Astrocyte (in vitro differentiated cells and primary cell): ENCODE measurements around the gene PLA2G2F. TPM values are rescaled to one million over a fixed set of nuclear protein-coding genes. Genes with fewer than 3 reads are reported as not detected.

Source experiments
- DNase-seq: peaks from one replicate; pipeline ENCODE4 v3.0.0-alpha.2; 2010; ENCODE audit warnings: low read depth
- FAIRE-seq: peaks from 2 replicates; lab custom pipeline; 2011; peaks lifted over from hg19 to GRCh38; lab: Jason Lieb, UNC
- H2AFZ ChIP-seq: 2 replicates; pipeline ENCODE4 v1.6.0; 2012; ENCODE audit warnings: low read depth, low read length, inconsistent platforms
- H3K27ac ChIP-seq: 2 replicates; pipeline ENCODE4 v1.5.1; 2011; ENCODE audit warnings: low read depth, low read length, inconsistent platforms
- H3K27me3 ChIP-seq: 2 replicates; pipeline ENCODE4 v1.6.0; 2011; ENCODE audit warnings: low read length, inconsistent platforms; ENCODE audit not compliant: insufficient read depth
- H3K36me3 ChIP-seq: 2 replicates; pipeline ENCODE4 v1.5.1; 2011; ENCODE audit warnings: low read length, inconsistent platforms; ENCODE audit not compliant: insufficient read depth
- H3K4me1 ChIP-seq: 2 replicates; pipeline ENCODE4 v1.5.1; 2011; ENCODE audit warnings: low read length, inconsistent platforms; ENCODE audit not compliant: insufficient read depth
- H3K4me2 ChIP-seq: 2 replicates; pipeline ENCODE4 v1.6.0; 2012; ENCODE audit warnings: low read length, inconsistent platforms
- H3K4me3 ChIP-seq: 2 replicates; pipeline ENCODE4 v1.5.1; 2011; ENCODE audit warnings: low read depth, mild to moderate bottlenecking, low read length, inconsistent platforms; ENCODE audit not compliant: insufficient read depth
- H3K79me2 ChIP-seq: 2 replicates; pipeline ENCODE4 v1.6.0; 2012; ENCODE audit warnings: mild to moderate bottlenecking, low read length, inconsistent platforms; ENCODE audit not compliant: insufficient read depth
- H3K9ac ChIP-seq: 2 replicates; pipeline ENCODE4 v1.6.0; 2012; ENCODE audit warnings: mild to moderate bottlenecking, low read length, inconsistent platforms
- H3K9me3 ChIP-seq: 2 replicates; pipeline ENCODE4 v1.5.1; 2012; ENCODE audit warnings: low read depth, mild to moderate bottlenecking, low read length, inconsistent platforms; ENCODE audit not compliant: insufficient read depth
- H4K20me1 ChIP-seq: 2 replicates; pipeline ENCODE4 v1.6.0; 2012; ENCODE audit warnings: low read length, inconsistent platforms; ENCODE audit not compliant: insufficient read depth
- H3K27ac Mint-ChIP-seq: one replicate; pipeline ENCODE4 v1.8.0; 2021; ENCODE audit warnings: mild to moderate bottlenecking, mixed read lengths; ENCODE audit not compliant: unreplicated experiment
- H3K27me3 Mint-ChIP-seq: one replicate; pipeline ENCODE4 v1.8.0; 2021; ENCODE audit warnings: low read depth, mixed read lengths; ENCODE audit not compliant: unreplicated experiment
- H3K36me3 Mint-ChIP-seq: one replicate; pipeline ENCODE4 v1.8.0; 2021; ENCODE audit warnings: low read depth, mixed read lengths; ENCODE audit not compliant: unreplicated experiment
- H3K4me1 Mint-ChIP-seq: one replicate; pipeline ENCODE4 v1.8.0; 2021; ENCODE audit warnings: low read depth, mixed read lengths; ENCODE audit not compliant: unreplicated experiment
- H3K4me3 Mint-ChIP-seq: one replicate; pipeline ENCODE4 v1.8.0; 2021; ENCODE audit warnings: mild to moderate bottlenecking, moderate library complexity, mixed read lengths; ENCODE audit not compliant: unreplicated experiment
- H3K9me3 Mint-ChIP-seq: one replicate; pipeline ENCODE4 v1.8.0; 2021; ENCODE audit warnings: mild to moderate bottlenecking, mixed read lengths; ENCODE audit not compliant: unreplicated experiment
- EZH2 ChIP-seq: IDR thresholded peaks from 2 replicates; pipeline ENCODE4 v1.6.1; 2012; ENCODE audit warnings: mild to moderate bottlenecking, low read length, inconsistent platforms; ENCODE audit not compliant: insufficient read depth
- total RNA-seq: library from RNA; stranded (reverse); gene quantifications from 2 replicates; pipeline ENCODE4 v1.2.1, GENCODE V29; 2021
- TF ChIP-seq, protein P1 (sequence below): IDR thresholded peaks from 2 replicates; pipeline ENCODE4 v1.5.1; 2011; ENCODE audit warnings: low read depth, mild to moderate bottlenecking, inconsistent platforms, low read length, moderate library complexity; ENCODE audit not compliant: insufficient read depth

PLA2G2F gene
- total RNA-seq, 1 donor from 2014 or later: 0.23 TPM

DNA sequence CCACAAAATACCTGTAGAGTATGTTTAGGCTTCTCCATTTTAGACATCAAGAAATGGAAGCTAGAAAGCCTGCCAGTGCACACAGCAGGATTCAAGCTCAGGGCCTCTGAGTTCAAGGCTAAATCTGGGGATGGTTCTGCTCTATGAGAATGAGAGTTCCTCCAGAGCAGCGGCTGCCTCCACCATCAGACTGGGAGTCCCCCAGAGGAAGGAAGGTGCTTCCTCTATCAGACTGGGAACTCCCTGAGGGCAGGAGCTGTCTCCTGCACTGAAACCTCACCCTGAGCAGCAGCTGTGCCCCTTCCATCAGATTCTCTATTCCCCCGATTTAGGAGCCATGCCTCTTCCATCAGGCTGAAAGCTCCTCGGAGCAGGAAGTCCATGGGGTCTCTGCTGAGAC, 49.0 kb upstream of the PLA2G2F start:
- no peaks in the 10 kb centered on the region for H3K79me2 ChIP-seq
- H3K9me3 Mint-ChIP-seq: peaks cover 1% of the 10 kb centered on the region
- no peaks in the 10 kb centered on the region for H3K4me1 Mint-ChIP-seq
- no peak overlapping the region for H3K9ac ChIP-seq
- H2AFZ ChIP-seq: no peak overlapping the region
- no peak for TF ChIP-seq EZH2
- TF ChIP-seq, protein P1, sequence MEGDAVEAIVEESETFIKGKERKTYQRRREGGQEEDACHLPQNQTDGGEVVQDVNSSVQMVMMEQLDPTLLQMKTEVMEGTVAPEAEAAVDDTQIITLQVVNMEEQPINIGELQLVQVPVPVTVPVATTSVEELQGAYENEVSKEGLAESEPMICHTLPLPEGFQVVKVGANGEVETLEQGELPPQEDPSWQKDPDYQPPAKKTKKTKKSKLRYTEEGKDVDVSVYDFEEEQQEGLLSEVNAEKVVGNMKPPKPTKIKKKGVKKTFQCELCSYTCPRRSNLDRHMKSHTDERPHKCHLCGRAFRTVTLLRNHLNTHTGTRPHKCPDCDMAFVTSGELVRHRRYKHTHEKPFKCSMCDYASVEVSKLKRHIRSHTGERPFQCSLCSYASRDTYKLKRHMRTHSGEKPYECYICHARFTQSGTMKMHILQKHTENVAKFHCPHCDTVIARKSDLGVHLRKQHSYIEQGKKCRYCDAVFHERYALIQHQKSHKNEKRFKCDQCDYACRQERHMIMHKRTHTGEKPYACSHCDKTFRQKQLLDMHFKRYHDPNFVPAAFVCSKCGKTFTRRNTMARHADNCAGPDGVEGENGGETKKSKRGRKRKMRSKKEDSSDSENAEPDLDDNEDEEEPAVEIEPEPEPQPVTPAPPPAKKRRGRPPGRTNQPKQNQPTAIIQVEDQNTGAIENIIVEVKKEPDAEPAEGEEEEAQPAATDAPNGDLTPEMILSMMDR: no peak
- no peak overlapping the region for H3K4me3 ChIP-seq
- no peak overlapping the region for H3K4me3 Mint-ChIP-seq
- H3K9me3 ChIP-seq: no peaks in the 10 kb centered on the region
- no peak for DNase-seq
- H4K20me1 ChIP-seq: no peaks in the 10 kb centered on the region
- no peak for FAIRE-seq
- H3K27ac ChIP-seq: no peak overlapping the region
- H3K4me2 ChIP-seq: no peak overlapping the region
- H3K36me3 ChIP-seq: no peaks in the 10 kb centered on the region
- H3K36me3 Mint-ChIP-seq: no peaks in the 10 kb centered on the region
- no peak overlapping the region for H3K27ac Mint-ChIP-seq
- H3K27me3 Mint-ChIP-seq: peaks cover 42% of the 10 kb centered on the region
- no peaks in the 10 kb centered on the region for H3K4me1 ChIP-seq
- H3K27me3 ChIP-seq: peaks cover 22% of the 10 kb centered on the region

DNA sequence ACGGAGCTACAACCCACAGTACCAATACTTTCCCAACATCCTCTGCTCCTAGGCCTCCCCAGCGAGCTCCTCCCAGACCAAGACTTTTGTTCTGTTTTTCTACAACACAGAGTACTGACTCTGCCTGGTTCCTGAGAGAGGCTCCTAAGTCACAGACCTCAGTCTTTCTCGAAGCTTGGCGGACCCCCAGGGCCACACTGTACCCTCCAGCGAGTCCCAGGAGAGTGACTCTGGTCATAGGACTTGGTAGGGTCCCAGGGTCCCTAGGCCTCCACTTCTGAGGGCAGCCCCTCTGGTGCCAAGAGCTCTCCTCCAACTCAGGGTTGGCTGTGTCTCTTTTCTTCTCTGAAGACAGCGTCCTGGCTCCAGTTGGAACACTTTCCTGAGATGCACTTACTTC, 48.5 kb upstream of the PLA2G2F start:
- H4K20me1 ChIP-seq: no peaks in the 10 kb centered on the region
- no peak overlapping the region for H3K9ac ChIP-seq
- Mint-ChIP-seq H3K4me3 (no peak overlapping the region), H3K4me1 (no peaks in the 10 kb centered on the region), H3K36me3 (no peaks in the 10 kb centered on the region), H3K9me3 (peaks cover 1% of the 10 kb centered on the region), H3K27me3 (peaks cover 46% of the 10 kb centered on the region), H3K27ac (no peak overlapping the region)
- H3K4me1 ChIP-seq: no peaks in the 10 kb centered on the region
- H3K36me3 ChIP-seq: no peaks in the 10 kb centered on the region
- no peak overlapping the region for H3K4me3 ChIP-seq
- no peak overlapping the region for H2AFZ ChIP-seq
- TF ChIP-seq, protein P1: no peak
- no peak for TF ChIP-seq EZH2
- H3K9me3 ChIP-seq: no peaks in the 10 kb centered on the region
- H3K27ac ChIP-seq: no peak overlapping the region
- H3K79me2 ChIP-seq: no peaks in the 10 kb centered on the region
- H3K27me3 ChIP-seq: peaks cover 24% of the 10 kb centered on the region
- no peak for DNase-seq
- FAIRE-seq: no peak
- no peak overlapping the region for H3K4me2 ChIP-seq

DNA sequence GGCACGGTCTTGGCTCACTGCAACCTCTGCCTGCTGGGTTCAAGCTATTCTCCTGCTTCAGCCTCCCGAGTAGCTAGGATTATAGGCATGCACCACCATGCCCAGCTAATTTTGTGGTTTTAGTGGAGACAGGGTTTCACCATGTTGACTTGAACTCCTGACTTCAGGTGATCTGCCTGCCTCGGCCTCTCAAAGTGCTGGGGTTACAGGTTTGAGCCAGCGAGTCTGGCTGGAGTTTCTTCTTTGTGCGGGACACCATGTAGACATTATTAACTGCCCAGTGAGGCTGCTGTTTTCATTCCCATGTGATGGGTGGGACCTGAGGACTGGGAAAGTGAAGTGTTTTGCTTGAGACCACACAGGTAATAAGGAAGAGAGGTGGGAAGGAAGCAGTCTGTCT, 45.8 kb upstream of the PLA2G2F start:
- H3K4me1 Mint-ChIP-seq: no peaks in the 10 kb centered on the region
- H3K4me3 Mint-ChIP-seq: no peak overlapping the region
- H3K27me3 Mint-ChIP-seq: peaks cover 48% of the 10 kb centered on the region
- Histone ChIP-seq H3K9me3 (no peaks in the 10 kb centered on the region), H2AFZ (no peak overlapping the region), H3K4me3 (no peak overlapping the region), H3K27me3 (peaks cover 27% of the 10 kb centered on the region), H3K79me2 (no peaks in the 10 kb centered on the region), H3K36me3 (no peaks in the 10 kb centered on the region), H3K4me1 (no peaks in the 10 kb centered on the region), H3K9ac (no peak overlapping the region), H3K27ac (no peak overlapping the region), H4K20me1 (no peaks in the 10 kb centered on the region), H3K4me2 (no peak overlapping the region)
- FAIRE-seq: no peak
- DNase-seq: no peak
- H3K27ac Mint-ChIP-seq: no peak overlapping the region
- TF ChIP-seq EZH2: no peak
- TF ChIP-seq, protein P1: no peak
- no peaks in the 10 kb centered on the region for H3K36me3 Mint-ChIP-seq
- peaks cover 7% of the 10 kb centered on the region for H3K9me3 Mint-ChIP-seq
